Astrocyte (in vitro differentiated cells and primary cell): ENCODE data around the gene FYN.

ENCODE experiments used
- EZH2 ChIP-seq: IDR thresholded peaks from 2 replicates; pipeline ENCODE4 v1.6.1; 2012; ENCODE audit warnings: mild to moderate bottlenecking, low read length, inconsistent platforms; ENCODE audit not compliant: insufficient read depth
- TF ChIP-seq, protein P1 (sequence below): IDR thresholded peaks from 2 replicates; pipeline ENCODE4 v1.5.1; 2011; ENCODE audit warnings: low read depth, mild to moderate bottlenecking, inconsistent platforms, low read length, moderate library complexity; ENCODE audit not compliant: insufficient read depth

DNA sequence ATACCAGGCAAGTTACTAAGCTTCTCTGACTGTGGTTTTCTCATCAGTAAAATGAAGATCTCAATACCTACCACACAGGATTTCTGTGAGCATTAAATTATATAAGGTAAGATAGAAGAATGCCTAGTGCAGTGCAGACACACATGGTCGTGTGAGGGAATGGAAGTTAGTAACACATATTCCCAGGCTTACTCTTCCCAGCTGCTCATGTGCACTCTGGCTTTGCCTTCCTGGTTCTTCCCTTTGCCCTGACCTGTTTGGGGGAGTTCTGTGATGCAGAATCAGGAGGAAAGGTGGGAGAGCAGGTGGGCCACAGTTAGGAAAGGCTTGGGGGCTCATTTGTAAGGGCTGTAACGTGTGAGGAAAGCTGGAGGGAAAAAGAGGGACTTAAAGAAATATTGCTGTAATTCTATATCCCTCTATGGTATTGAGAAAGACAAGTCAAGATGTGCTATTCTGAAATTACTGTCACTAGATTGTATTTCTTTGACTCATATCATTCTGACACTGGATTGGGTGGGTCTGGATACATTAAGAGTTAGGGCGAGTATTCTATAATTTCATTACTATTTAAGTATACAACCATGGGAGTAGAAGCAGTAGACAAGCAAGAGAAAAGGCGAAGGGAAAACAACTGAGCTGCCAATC, 47.7 kb downstream of the FYN start:
- TF ChIP-seq, protein P1, sequence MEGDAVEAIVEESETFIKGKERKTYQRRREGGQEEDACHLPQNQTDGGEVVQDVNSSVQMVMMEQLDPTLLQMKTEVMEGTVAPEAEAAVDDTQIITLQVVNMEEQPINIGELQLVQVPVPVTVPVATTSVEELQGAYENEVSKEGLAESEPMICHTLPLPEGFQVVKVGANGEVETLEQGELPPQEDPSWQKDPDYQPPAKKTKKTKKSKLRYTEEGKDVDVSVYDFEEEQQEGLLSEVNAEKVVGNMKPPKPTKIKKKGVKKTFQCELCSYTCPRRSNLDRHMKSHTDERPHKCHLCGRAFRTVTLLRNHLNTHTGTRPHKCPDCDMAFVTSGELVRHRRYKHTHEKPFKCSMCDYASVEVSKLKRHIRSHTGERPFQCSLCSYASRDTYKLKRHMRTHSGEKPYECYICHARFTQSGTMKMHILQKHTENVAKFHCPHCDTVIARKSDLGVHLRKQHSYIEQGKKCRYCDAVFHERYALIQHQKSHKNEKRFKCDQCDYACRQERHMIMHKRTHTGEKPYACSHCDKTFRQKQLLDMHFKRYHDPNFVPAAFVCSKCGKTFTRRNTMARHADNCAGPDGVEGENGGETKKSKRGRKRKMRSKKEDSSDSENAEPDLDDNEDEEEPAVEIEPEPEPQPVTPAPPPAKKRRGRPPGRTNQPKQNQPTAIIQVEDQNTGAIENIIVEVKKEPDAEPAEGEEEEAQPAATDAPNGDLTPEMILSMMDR, result no peak
- TF ChIP-seq EZH2, result no peak
